Right ventricle myocardium superior (tissue), 1 donor: ENCODE data around the gene PCK2. TPM values are rescaled to one million over a fixed set of nuclear protein-coding genes. Genes with fewer than 3 reads are reported as not detected.
A peak's percentile ranks its signal among the peaks of the same experiment; 100 is the strongest.

Experiments
- ATAC-seq: fragments of 200-7000 bp; cut with Tn5 transposase; one replicate; pipeline ENCODE4 v1.9.1; 2020; ENCODE audit warnings: mild to moderate bottlenecking; ENCODE audit not compliant: poor library complexity
- DNase-seq: peaks from one replicate; pipeline ENCODE4 v3.0.0-alpha.2; 2020
- intact Hi-C: fragments of 100-400 bp; cut with DNase I; formaldehyde crosslinking; loops from one replicate; pipeline ENCODE4 v1.11.2; 2022
- total RNA-seq: library from RNA; stranded (reverse); fragmentation: NEBNext Ultra II Directional; extraction: Animal tissue kit (Norgen Biotek cat#: 25700); gene quantifications from one replicate; pipeline ENCODE4 v1.2.1, GENCODE V29; 2021
- donor health status: DM: no; HTN: yes; CAD: no; lungs with severe emphysema.

The PCK2 gene
- total RNA-seq, 1 donor from 2014 or later: 2.7 TPM

DNA sequence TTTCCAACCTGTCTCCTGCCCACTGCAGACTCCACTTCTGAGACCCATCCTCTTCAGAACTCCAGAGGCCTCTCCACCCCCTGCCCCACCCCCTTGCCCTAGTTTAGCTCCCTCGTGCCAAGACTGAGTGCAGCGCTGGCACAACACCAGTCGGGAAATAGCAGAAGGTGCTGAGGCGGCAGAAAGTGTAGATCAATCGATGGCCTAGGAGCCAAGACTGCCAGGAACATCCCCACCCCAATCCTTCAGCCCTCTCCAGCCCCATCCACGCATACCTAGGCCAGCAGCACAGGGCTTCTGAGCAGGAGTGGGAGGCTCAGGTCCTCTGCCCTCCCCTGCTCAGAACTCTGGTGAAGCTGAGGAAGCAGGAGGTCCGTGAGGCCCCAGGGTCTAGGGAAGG lies 21.7 kb upstream of the PCK2 start:
- intact Hi-C loops: no loop called here
- ATAC-seq (no peak), DNase-seq (no peak)

DNA sequence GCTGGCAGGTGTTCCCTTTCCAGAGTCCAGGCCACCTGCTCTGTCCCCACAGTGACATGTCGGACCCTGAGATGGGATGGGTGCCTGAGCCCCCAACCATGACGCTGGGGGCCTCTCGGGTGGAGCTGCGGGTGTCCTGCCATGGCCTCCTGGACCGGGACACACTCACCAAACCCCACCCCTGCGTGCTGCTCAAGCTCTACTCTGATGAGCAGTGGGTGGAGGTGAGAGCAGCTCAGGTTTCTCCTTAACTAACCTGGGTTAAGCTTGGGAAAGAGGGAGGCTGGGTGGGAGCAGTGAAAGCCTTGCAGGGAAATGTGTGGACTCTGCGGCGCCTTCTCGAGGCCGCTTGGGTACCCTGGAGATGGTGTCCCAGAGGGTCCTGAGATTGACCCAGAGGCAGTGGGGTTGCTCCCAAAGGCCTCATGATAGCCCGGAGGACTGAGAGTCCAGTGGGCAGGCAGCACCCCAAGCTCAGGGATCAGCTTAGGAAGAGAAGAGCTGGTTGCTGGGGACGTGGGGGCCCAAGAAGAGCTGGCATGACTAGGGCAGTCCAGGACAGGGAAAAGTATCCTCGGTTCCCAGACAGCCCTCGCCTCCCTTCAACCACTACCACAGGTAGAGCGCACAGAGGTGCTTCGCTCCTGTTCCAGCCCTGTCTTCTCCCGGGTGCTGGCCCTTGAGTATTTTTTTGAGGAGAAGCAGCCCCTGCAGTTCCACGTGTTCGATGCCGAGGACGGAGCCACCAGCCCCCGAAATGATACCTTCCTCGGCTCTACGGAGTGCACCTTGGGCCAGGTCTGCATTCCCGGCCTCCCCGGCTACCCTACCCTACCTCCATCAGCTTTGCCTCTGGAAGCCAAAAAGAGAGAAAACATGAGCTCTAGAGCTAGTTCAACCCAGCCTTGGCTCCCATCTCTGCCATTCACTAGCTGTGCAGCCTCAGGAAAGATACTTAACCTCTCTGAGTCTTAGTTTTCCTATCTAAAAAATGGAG lies 20.9 kb upstream of the PCK2 start:
- DNase-seq (no peak), ATAC-seq (no peak)
- intact Hi-C loops: no loop called here

DNA sequence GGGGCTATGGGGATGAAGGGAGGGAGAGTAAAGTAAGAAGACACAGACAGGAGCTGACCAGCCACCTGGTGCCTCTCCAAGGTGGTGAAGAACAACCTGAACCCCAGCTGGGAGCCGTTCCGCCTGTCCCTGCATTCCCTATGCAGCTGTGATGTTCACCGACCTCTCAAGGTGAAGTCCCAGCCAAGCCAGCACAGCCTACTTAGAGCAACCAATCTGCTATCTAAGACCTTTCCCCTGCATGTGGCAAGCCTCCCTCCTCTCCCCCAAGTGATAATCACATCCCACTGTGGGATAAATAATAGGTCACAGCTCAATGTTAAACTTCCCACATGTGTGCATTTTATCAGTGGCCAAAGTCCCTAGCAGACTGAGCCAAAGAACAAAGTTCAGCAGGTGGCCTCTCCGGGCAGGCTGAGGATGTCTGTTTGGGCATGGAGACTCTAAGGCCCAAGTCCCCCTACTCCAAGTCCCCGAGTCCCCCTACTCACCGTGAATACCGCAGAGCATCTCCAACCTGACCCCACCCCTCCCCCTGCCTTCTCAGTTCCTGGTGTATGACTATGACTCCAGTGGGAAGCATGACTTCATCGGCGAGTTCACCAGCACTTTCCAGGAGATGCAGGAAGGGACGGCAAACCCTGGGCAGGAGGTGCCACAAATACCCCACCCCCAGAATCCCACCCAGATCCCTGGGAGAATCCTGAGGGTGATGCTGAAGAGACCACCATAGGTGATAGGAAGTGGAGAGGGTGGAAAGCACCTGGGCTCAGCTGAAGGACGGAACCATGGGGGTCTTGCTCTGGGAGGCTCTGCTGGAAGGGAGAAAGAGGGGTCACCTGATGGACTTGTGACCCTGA lies 19.3 kb upstream of the PCK2 start:
- no peak for ATAC-seq
- DNase-seq: no peak
- intact Hi-C loops: no loop called here

DNA sequence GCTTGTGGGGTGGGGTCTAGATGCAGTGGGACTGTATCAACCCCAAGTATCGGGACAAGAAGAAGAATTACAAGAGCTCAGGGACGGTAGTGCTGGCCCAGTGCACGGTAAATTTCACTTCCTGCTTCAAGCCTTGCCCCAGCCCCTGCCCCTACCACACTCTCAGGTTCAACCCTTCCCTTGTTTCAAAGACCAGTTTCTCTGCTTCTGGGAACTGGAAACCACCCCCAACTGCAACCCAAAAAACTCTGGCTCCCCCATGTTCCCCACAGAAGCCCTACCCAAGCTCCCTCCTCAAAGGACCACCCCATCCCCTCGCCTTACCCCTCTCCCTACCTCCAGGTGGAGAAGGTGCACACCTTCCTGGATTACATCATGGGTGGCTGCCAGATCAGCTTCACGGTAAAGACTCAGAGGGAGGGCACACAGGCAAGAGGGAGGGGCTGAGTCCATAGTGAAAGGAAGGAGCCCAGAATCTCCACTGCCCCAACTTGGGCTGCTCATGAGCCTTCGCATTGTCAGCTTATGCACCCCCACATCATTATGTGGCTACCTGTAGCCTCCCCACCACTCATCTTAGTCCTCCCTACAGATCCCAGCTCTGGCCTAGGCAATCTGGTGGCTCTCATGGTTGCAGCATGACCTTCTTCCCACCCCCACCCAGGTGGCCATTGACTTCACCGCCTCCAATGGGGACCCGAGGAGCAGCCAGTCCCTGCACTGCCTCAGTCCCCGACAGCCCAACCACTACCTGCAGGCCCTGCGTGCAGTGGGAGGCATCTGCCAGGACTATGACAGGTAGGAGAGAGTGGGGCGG lies 18.4 kb upstream of the PCK2 start:
- DNase-seq: no peak
- intact Hi-C loops: no loop called here
- ATAC-seq: no peak

DNA sequence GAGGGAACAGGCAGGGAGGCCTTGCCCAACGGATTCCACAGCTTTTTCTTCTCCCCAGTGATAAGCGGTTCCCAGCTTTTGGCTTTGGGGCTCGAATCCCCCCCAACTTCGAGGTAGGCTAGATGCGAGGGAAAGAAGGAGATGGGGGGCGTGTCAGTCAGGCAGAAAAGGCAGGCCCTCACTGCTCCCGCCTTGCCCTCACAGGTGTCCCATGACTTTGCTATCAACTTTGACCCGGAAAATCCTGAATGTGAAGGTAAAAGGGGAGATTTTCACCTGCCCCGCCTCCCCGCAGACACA lies 17.9 kb upstream of the PCK2 start:
- DNase-seq (no peak), ATAC-seq (no peak)
- intact Hi-C loops: no loop called here

DNA sequence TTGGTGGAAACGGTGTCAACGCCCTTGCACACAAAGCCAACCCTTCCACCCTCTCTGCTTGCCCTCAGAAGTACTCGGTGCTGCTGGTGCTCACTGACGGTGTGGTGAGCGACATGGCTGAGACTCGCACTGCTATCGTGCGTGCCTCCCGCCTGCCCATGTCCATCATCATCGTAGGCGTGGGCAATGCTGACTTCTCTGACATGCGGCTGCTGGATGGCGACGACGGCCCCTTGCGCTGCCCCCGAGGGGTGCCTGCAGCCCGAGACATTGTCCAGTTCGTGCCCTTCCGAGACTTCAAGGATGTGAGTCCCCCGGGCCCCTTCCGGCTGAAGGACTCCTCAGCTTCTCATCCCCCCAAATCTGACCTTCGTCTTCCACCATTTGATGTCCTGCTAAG lies 17.0 kb upstream of the PCK2 start:
- intact Hi-C loops: no loop called here
- ATAC-seq (no peak), DNase-seq (no peak)

DNA sequence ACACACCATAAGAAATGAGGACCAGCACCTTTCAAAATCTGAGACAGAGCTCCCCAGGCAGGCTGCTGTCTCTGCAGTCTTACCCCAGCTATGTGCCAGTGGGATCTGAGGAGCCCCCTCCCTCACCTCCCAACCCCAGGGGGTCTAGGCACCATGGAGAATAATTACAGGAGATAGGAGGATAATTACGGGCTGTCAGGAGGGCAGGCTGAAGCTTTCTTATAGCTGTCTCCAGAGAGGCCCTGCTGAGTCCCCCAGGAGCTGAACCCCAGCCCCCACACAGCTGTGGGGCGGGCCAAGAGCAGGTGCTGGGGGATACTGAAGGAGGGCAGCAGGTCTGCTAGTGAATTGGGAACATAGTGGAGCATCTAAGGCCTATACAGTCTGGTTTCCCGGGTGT lies 16.0 kb upstream of the PCK2 start:
- intact Hi-C loops: no loop called here
- no peak for DNase-seq
- no peak for ATAC-seq

DNA sequence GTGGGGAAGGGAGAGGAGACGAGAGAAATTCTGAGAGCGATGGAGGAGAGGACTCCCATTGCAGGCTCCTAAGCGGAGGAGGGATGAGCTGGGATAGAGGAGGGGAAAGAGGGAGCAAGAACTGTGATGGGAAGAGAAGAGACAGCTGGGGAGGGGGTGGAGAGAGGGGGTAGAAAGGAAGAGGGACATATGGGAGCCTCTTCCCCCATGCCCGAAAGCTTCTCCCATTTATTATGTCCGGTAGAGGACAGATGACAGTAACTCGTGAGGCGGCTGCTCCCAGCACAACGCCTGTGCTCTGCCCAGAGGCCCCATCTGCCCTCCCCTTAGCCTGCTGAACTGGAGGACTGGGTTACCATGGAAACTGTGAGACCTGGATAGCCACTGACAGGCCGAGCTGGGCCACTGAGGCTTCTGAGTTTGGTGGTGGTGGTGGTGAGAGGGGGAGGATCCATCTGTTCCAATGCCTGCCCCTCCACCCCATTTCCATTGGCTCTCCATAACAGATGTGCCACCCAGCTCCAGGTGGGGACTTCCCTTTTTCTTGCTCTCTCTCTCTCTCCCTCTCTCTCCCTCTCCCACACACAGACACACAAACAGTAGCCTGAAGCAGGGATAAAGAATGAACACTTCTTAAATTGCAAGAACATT lies 14.5 kb upstream of the PCK2 start:
- ATAC-seq: no peak
- no peak for DNase-seq
- intact Hi-C loops: loop anchor here (10.0 kb wide), 1 partner anchor 95 kb away; the partner anchor contains the start of gene DHRS4L2

DNA sequence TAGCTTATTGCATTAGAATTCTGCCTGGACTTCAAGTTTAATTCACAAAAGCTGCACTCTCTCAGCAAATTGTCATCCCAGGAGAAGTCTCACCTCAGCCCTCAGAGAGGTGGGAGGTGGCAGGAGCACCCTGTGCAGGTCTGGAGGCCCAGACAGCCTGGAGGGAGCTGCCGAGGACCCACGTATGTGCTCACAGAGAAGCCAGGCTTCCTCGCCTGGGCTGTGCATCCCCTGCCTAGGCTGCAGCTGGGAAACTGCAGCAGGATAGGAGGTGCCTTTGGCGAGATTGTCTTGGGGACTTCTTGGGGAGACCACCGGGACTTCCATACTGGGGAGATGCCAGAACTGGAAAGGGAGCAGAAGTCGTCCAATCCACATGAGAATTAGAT lies 14.0 kb upstream of the PCK2 start:
- ATAC-seq (no peak), DNase-seq (no peak)
- intact Hi-C loops: loop anchor here (10.0 kb wide), 1 partner anchor 95 kb away; the partner anchor contains the start of gene DHRS4L2

DNA sequence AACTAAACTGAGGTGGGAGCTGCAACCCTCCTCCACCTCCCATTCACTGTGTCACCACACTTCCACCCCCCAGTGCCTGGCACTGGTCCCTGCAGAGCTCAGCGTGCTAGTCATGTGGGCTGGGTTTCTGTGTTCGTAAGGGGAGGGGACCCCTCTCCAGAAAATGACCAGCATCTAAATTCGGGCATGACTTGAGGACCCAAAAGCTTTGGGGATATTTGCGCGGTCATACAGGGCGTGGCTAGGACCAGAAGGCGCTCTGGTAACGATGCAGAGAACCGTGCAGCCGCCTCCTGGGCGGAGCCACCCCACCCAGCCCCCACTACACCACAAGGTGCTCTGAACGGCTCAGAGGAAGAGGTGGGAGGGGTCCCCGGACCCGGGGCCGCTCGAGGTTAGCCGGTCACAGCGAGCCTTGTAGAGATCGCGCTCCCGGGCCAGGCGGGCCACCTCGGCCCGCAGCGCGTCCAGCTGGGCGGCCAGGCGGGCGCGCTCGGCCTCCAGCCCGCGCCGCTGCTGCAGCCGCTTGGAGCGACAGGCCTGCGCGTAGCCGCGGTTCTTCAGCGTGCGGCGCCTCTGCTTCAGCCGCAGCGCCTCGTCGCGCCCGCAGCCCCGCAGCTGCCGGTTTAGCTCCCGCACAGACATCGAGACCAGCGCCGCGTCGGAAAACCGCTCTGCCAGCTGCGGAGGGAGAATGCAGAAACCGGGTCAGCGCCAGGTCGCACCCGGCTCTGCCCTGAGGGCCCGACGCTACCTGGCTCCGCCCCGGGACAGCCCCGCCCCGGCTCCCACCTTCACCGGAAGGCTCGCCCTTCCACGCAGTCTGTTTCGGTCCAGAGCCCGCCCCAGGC lies 13.0 kb upstream of the PCK2 start:
- intact Hi-C loops: loop anchor here (10.0 kb wide), 1 partner anchor 96 kb away; the partner anchor contains the start of gene DHRS4L2
- ATAC-seq (peak; percentile 88), DNase-seq (peak; percentile 69)

DNA sequence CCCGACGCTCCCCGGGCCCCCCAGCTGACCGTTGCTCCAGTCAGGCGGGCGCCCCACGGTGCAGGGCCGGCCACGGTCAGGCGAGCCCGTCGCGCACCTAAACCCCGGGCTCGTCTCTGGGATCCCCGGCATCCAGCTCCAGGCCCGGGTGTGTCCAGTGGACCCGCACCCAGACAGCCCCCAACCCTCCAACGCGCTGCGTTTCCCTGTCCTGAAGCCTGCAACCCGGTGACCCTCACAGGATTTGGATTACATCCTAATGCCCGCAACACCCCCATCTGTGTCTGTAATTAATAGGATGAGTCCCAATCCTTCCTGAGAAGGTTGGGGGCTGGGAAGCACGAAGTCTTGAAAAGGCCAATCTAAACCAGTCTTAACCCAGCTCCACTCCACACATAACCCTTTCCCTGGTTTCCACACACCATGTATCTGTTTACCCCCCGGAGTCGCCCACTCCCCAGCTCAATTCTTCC lies 12.3 kb upstream of the PCK2 start:
- ATAC-seq (no peak), DNase-seq (no peak)
- intact Hi-C loops: loop anchor here (10.0 kb wide), 1 partner anchor 97 kb away; the partner anchor contains the start of gene DHRS4L2

DNA sequence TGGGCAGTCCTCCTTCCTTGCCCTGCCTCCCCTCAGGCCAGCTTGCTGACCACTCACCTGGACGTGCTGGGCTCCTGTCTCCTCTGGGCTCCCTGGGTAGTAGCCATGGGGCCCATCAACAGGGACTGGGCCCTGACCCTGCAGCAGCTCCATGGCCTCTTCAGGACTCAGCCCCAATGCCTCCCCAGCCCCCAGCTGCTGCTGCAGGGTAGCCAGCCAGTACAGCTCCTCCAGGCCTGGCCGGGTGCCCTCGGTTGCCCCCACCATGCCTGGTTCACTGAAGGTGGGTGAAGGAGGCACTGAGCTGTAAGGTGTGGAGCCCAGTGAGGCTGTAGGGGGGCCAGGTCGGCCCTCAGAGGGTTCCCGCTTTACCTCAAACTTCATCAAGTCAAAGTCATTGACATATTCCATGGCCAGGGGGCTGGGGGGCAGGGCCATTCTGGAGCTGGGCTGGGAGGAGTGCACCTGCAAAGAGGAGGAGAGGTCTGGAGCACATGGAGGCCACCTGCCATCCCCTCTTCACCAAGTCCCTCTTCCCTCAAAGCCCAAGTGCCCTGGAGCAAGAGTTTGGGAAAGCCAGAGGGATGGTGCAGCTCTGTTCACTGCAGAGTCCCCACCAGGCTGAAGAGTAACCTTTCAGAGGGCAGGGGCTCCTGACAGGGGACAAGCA lies 11.6 kb upstream of the PCK2 start:
- no peak for ATAC-seq
- DNase-seq: no peak
- intact Hi-C loops: loop anchor here (10.0 kb wide), 1 partner anchor 98 kb away; the partner anchor contains the start of gene DHRS4L2

DNA sequence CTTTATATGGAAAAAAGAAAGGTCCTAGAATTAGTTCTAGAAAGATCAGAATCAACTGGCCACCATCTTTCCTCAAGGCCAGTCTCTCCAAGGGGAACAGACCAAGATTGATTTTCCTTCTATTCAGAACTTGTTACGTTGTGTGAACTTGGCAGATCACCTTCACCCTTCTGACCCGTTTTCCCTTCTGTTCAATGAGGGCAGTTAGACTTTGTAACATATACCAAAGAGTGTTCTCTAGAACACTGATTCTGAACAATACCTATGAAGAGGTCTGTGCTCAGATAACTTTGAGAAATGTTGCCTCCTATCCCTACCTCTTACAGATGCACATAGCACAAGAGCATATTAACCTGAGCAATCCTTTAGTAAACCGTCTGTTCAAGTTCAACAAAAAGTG lies 10.6 kb upstream of the PCK2 start:
- intact Hi-C loops: loop anchor here (10.0 kb wide), 1 partner anchor 99 kb away; the partner anchor contains the start of gene DHRS4L2

DNA sequence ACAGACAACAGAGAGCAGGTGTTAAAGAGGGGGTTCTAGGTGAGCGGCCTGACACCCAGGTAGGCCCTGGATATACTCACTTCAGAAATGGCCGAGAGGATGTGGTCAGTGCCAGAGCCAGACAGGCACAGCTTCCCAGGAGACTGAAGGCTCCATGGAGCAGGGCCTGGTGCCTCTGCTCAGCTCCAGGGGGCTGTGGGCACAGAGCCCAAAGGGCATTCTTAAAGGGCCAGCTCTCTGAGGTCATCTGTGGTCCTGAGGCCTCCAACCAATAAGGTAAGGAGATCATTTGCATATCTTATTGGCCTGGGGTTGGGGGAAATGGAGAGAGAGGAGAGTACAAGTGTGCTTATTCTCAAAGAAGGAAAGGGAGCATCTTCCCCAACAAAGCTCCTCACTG lies 9.7 kb upstream of the PCK2 start:
- DNase-seq (no peak), ATAC-seq (no peak)
- intact Hi-C loops: loop anchor here (10.0 kb wide), 1 partner anchor 100 kb away; the partner anchor contains the start of gene DHRS4L2

More for the DNA sequence above, 10.6 kb upstream of the PCK2 start:
- DNase-seq (no peak), ATAC-seq (no peak)

DNA sequence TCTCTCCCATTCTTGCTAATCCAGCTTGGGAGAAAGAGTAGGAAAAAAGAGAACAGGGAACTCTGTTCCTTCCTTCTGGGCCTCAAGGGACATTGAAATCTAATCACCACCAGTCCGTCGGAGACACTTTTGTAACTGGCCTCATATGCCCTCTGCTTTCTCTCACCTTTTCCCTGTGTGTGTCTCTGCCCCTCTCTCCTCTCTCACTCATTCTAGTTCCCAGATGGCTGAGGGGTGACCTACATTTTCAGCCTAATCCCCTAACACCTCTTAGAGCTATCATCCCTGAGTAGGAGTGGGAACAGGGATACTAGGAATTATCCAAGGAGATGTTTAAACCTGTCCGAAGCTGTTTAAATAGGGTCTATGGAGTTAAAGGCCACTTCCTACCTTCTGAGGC lies 8.9 kb upstream of the PCK2 start:
- no peak for DNase-seq
- intact Hi-C loops: loop anchor here (10.0 kb wide), 1 partner anchor 100 kb away; the partner anchor contains the start of gene DHRS4L2
- ATAC-seq: no peak

DNA sequence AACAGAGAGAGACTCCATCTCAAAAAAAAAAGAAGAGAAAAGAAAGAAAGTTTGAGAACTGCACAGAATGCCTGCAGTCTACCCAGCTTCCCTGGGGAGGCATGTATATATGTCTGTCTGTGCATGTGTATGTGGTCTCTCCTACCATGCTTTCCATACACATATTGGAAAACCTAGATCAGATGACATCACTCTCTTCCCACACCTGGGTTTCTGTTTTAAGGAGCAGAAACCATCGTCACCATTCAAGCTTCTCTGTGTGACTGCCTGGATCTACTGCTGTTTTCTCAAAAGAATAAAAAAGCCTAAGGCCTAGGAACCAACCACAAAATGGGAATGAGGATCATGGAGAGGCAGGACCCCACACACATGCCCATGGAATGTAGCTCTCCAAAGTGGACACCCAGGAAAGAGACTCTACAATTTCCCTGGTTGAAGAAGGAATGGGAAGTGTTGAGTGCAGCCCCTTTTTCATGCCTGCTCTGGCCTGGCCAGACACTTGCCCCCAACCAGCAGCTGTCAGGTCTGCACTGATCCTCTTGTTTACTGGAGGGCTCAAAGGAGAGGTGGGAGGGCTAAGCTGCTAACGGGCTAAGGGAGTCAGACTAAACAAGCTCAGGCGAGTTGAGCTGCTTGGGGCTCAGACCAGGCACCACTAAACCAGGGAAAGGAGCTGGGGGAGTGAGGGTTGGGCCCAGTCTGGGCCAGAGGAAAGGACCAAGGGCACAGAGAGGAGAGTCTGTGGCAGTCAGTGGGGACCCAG lies 7.7 kb upstream of the PCK2 start:
- intact Hi-C loops: loop anchor here (10.0 kb wide), 1 partner anchor 102 kb away; the partner anchor contains the start of gene DHRS4L2
- DNase-seq (no peak), ATAC-seq (no peak)
